ENCODE measurements around the gene TIMM44.

The TIMM44 gene, protein sequence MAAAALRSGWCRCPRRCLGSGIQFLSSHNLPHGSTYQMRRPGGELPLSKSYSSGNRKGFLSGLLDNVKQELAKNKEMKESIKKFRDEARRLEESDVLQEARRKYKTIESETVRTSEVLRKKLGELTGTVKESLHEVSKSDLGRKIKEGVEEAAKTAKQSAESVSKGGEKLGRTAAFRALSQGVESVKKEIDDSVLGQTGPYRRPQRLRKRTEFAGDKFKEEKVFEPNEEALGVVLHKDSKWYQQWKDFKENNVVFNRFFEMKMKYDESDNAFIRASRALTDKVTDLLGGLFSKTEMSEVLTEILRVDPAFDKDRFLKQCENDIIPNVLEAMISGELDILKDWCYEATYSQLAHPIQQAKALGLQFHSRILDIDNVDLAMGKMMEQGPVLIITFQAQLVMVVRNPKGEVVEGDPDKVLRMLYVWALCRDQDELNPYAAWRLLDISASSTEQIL

DNA sequence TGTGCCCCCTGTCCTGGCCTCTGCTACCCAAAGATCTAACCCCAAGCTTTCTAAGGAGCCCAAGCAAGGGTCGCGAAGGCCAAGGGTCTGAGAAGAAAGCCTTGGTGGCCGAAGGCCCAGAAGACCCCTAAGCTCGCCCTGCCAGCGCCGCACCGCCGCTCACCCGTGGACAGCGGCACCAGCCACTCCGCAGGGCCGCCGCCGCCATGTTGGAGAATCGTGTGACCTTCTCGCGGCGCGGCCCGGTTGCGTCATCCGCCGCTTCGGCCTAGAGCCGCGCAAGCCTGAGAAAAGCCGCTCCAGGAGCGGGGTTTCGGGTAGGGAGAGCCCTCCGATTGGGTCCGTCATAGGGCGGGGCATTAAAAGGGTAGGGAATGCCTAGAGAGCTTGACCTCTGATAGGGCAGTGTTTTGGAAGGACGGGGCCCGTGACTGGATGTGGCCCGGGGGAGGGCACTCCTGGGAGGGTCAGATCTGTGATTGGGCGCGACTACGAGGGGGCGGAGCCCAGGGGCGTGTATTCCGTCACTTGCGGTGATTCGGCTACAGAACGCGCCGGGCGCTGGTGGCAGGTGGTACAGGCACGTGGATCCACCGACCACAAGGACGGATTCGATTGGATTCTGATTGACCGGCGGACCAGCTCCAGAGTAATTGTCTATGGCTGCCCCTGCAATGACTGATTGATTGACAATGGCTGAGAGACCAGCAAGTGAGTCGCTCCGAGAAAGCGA is at the start of gene TIMM44:
Gene TIMM44, minus strand, starts transcription at position 223 of the 733 bp plus-strand sequence. Its CDS starts 15 bp downstream, at position 208.
- DNase-seq (ENCODE audit: low spot score), result peak; percentile 95

DNA sequence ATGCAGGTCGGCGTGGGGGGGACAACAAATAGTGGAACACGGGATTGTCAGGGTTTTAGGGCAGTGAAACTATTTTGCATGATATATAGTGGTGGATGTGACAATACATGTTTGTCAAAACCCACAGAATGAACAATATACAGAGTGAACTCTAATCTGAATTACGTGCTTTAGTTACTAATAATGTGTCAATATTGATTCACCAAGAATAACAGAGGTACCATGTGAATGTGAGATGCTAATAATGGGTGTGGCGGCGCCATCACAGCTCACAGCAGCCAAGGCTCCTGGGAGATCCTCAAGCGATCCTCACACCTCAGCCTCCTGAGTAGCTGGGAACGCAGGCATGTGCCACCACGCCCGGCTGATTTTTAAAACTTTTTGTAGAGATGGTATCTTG is 49.1 kb upstream of the TIMM44 start:
- no peak for DNase-seq (ENCODE audit: low spot score)

DNA sequence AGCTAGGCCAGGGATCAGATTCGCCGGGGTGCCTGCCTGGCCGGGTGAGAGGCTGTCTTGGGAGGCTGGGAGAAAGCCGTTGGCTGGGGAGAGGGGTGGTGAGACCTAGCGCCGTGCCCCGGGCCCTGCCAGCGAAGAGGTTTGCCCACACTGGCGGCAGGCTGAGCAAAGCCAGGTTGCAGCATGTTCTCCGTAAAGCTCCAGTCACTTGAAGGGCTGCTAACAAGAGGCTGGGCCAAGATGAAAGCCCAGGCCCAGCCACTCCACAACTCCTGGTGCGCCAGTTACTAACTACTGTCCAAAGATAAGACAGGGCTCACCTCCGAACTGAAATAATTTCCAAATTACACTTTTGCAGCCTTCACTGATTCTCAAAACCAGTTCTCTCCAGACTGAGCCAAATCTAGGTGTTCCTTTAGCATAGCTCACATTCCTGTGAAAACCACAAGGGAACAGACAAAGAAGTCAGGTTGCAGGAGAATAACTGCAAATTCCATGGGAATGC is 45.7 kb upstream of the TIMM44 start:
- DNase-seq (ENCODE audit: low spot score), result no peak

DNA sequence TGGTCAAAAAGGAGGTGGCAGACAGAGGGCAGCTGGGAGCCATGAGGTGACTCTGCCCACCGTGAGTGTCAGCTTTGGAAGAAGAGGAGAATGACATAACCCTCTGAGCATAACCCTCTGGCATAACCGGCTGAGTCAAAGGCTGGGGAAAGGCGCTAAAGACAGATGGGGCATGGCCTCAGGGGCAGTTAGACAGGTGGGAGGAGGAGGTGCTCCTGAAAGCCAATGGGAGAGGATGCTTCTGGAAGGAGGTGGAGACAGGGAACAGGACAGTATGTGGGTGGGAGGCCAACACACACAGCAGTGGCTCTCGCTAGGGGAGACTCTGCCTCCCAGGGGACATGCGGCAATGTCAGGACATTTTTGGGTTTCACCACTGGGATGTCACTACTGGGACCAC is 44.8 kb upstream of the TIMM44 start:
- no peak for DNase-seq (ENCODE audit: low spot score)

DNA sequence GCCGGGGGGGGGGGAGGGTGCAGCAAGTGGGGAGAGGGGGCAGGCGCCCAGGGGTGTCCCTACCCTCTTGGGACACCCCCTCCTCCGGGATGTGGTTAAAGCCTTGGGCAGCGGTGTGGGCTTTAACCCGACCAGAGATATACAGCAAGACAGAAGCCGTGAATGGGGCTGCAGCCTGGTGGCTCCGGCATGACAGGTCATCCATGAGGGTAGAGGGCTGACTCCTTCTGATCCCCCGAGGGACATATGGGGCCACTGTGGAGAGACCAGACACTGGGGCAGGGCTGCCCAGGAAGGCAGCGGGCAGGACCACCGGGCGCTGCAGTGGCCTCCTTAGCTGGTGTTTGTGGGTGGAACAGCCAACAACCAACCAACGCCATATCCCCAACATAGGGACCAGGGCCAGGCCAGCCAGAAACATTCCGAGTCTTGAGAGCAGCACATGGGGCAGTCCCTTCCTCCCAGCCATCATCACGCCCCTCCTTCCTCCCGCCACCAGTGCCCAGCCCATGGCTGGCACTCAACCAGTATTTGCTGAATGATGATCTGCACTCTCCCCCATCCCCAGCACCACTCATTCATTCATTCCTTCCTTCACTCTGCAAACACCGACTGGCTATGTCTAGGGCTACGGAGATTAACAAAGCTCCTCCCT is 43.8 kb upstream of the TIMM44 start:
- DNase-seq (ENCODE audit: low spot score), result no peak

DNA sequence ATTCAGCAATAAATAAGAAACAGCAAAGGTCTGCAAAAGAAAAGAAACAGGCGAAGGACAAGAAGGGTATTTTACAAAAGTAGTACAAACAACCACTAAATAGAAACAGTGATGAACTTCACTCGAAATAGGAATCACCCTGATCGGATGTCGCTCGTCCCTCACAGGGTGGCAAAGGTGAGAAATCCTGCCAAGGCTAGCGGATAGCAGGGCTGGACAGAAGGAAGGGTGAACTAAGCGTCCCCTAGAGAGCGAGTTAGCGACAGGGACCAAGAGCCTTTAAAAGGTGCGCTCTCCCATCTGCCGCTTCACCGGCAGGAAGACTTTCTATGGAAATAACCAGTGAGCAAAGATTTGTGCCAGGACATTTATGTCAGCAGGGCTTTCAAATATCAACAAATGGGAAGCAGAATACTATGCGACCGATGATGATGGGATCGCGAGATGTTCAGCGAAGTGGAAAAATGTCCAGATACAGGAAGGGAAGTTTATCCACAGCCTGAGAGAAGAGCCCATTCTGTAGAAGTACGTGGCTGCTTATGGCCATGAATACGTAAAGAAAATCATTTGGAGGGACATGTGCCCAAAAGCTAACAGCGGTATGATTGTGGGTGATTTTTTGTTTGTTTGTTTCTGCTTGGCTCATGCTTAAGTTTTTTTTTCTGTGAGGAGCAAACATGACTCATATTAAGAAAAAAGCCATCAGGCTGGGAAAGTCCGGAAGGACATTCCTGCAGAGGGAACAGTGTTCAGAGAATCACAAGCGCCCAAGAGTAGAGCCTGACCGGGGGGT is 43.1 kb upstream of the TIMM44 start:
- DNase-seq (ENCODE audit: low spot score), result no peak

DNA sequence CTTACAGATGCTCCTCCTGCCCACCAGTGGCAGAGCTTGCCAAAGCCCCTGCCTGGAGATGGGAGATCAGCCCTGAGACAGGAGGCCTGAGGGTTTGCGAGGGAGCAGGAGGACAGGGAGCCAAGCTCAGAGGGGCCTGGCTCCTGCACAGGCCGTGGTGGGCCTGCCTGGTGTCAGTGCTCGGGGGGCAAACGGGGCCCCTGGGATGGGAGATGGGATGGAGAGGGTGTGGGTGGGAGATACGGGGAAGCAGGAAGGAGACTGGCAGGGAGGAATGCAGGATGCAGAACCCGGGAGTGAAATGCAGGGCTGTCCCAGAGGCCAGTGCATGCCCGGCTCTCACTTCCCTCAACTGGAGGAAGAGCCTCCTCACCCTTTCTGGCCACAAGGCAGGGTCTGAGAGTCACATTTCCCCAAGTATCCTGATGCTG is 42.0 kb upstream of the TIMM44 start:
- no peak for DNase-seq (ENCODE audit: low spot score)

DNA sequence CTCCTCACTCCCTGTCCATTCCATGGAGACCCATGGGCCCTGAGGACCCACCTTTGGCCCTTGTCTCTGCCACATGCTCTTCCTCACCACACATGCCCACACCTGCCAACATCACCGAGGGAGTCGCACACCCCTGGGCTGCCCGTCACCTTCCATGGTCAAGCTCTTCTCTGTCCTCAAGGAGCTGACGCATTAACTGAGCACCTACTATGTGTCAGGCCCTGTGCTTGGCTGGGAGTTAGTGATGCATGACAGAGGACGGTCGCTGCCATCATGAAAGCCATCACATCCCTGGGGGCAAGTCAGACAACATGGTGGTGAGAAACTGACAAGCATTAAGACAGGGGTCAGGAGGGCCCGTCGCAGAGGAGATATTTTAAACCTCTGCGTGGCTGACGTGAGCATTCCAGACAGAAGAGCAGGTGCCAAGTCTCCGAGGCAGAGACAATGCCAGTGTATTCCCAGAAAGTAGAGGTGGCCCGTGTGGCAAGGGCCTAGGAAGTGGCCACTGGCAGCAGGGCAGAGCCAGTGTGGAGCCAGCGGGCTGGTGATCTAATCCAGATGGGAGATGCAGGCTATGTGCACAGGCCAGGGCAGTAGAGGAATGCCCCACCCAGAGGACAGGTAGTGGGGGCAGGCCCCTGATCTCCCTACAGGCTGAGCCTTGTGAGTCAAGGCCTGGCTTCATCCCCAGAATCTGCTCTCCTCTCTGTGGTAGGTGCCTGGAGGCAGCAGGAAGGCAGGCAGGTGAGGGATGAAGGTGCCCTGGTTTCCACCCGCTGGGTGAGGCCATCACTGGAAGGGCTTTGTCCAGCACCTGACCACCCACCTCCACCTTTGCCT is 40.8 kb upstream of the TIMM44 start:
- DNase-seq (ENCODE audit: low spot score), result no peak

DNA sequence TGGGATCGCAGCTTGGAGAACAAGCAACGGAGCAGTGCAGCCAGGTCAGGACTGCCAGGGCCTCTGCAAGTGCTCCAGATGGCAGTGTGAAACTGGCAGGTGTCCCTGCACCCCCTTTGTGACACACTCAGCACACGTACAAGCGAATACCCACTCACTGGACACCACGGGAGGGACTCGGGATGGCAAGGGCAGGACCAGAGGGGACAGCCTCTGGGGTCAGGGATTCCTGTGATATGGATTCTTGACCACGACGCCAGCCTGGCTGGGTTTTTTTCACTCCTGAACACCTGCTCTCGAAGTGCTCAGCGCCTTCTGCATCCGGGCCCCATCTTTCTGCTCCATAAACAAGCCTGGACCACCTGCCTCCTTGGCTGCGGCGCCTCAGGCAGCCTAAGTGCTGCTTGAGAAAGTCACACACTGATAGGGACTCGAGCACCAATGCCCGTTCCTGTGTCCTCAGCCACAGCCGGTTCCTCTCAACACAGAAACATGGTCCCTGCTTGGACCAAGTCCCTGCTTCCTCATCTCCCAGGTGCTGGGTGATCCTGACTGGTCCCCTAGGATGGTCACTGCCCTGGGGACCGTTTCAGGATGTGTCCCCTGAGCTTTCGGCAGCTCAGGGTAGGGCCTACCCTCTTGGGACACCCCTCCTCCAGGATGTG is 40.0 kb upstream of the TIMM44 start:
- DNase-seq (ENCODE audit: low spot score), result no peak

DNA sequence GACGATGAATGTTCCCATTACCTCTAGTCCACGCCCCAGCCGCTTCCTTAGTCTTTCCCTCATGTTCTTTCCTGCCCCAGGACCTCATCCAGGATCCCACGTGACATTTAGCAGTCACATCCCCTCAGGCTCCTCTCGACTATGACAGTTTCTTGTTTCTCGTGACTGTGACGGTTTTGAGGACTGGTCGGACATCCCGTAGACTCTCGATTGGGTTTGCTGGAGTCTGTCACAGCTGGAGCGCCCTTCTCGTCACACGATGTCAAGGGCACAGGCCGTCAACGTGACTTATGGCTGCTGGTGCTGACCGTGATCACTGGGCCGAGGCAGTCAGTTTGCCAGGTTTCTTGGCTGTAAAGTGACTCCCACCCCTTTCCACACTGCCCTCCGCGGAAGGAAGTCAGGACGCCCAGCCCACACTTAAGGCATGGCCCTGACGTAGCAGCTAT is 39.2 kb upstream of the TIMM44 start:
- no peak for DNase-seq (ENCODE audit: low spot score)

DNA sequence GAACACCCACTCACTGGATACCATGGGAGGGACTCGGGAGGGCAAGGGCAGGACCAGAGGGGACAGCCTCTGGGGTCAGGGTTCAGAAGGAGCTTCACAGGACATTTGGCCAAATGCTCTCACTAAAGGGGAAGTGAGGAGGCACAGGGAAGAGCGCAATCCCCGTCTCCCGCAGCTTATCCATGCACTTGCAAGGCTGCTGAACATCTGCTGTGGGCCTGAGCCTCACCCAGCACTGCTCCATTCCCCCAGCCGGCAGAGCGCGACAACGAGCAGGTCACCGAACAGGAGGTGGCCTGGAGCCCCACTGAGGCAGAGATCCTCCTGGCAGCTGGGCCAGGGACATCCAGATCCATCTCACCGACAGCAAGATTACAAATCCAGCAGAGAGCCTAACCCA is 38.6 kb upstream of the TIMM44 start:
- DNase-seq (ENCODE audit: low spot score), result no peak

DNA sequence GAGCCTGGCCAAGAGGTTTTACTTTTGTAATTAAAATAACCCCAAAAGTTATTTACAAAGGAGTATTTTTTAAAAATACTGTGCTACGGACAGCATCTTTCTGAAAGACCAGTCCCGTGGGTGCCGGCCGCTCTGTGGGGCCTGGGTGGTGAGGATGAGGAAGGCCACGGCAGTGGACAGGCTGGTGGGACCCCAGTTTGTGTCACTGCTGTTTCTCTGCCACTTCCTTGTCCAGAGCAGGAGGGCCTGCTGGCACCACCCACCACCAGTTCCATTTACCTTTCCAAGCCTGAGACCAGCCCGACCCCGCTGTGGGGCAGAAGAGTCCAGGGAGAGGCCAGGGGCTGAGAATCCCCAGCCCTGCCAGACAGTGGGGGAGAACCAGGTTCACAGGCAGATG is 38.2 kb upstream of the TIMM44 start:
- no peak for DNase-seq (ENCODE audit: low spot score)

DNA sequence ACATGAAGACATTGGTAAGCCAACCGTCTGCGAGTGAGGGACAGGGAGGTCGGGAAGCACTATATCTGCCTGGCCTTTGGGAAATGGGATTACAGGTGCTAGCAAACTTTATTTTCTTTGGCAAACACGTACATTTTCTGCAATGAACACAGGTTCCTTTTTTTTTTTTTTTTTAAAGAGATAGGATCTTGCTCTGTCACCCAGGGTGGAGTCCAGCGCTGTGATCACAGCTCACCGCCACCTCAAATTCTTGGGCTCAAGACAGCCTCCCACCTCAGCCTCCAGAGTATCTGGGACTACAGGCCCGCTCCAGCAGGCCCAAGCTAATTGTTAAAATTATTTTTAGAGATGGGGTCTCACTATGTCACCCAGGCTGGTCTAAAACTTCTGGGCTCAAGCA is 37.7 kb upstream of the TIMM44 start:
- no peak for DNase-seq (ENCODE audit: low spot score)

DNA sequence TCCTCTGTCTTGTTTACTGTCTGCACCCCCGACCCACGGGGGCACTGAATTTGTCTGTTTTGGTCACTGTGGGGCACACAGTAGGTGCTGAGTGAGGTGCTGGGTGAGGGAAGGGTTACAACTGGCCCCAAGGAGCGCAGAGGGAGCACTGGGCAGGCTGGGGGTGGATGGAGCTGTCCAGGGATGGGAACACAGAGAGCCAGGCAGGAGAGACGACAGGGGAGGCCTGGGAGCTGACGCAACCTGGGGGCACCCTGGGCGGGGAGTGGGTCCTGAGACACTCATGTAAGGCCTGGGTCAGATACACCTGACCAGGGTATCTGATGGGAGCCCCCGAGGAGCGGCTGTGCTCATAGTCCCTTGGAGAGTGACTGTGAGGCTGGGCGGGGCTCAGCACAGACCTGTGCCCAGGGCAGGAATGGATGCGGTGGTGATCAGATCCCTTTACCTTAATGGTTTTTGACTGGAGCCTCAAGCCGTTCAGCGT is 37.2 kb upstream of the TIMM44 start:
- no peak for DNase-seq (ENCODE audit: low spot score)

DNA sequence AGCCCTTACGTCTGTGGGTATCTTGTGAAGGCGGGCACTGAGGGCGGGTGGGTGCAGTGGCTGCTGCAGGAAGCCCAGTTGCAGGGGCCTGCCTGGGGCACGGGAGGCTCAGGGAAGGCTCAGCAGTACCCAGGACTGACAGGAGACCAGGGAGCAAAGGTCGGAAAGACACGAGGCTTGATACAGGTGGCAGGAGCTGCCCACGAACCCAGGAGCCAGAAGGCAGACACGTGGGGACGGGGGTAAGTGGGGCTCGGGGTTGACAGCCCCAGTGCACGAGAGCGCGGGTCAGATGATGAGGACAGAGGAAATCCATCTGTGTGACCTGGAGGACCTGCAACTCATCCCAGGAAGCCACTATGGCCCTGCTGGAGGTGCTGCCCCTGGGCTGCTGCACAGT is 36.7 kb upstream of the TIMM44 start:
- DNase-seq (ENCODE audit: low spot score), result no peak

DNA sequence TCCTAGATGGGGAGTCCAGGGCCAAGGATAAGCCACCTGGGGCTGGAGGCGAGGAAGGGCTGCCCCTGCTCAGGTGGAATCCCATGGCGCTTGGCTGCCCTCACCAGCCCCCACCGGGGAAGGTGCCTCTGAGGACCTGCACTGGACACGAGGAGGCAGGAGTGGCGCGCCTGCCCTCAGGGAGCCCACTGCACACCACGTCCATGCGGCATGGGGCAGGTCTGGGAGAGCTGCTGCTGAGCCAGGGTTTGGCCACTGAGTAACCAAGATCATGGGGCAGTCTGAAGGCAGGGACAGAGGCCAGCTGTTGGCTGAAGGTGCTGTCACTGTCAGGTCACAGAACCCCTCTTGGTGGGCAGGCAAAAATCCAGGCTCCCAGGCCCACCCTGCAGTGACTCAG is 36.1 kb upstream of the TIMM44 start:
- no peak for DNase-seq (ENCODE audit: low spot score)

DNA sequence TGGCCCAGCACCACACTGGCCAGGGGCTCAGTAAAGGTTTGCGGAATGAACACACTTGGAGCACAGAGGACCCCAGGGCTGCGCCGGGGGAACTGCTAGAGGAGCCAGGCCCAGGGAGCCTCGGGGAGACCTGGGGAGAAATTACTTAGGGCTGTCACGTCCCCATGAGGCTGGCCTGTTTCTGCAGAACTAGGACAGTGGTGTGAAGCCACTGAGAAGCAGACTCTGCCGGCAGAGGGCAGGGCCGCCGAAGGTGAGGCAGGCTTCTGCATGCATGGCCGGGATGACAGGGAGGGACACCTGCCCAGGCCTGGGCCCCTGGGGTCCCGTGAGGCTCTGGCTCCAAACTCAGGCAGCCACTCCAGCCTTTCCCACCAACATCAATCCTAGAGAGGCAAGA is 35.5 kb upstream of the TIMM44 start:
- no peak for DNase-seq (ENCODE audit: low spot score)

DNA sequence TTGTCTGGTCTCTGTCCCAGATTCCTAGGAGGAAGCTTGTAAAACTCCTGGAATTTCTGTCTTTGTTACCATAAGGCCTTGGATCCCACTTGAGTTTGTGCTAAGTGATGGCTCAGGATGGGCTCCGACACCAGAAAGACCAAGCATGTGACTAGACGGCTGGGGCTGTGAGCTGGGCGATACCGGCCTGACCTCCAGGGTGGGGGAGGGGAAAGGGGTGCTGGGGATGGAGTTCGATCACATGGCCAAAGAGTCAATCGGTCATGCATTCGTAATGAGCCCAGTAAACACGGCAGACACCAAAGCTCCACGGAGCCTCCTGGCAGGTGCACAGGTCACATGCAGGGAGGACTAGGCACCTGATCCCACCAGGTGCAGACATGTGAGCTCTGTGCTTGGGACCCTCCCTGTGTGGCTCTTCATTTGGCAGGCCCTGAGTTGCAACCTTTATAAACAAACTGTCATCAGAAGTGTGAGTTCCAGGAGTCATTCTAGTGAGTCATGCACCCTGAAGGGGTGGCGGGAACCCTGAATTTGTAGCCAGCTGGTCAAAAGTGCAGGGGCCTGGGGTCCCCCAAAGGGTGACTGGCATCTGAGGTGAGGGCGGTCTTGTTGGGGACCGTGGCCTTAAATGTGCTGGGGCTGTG is 34.8 kb upstream of the TIMM44 start:
- DNase-seq (ENCODE audit: low spot score), result no peak

DNA sequence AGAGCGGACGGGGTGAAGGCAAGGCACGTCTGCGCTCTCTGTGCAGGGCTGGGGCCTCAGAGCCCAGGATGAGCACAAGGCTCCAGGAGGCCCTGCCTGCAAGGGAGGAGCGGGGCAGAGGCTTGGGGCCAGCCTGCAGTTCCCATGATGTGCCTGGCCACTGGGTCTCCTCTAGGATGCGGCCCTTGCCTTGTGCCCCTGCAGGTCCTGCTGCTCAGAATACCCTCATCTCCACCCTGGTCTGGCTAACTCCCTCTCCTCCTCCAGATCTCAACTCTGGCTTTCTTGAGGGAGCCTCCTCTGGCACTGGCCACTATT is 34.2 kb upstream of the TIMM44 start:
- DNase-seq (ENCODE audit: low spot score), result no peak
